Fibroblast of lung (primary cell): ENCODE results near the gene PNLIP. TPM values are rescaled to one million over a fixed set of nuclear protein-coding genes. Genes with fewer than 3 reads are reported as not detected.

Experiments
- DNase-seq, 2 donors: peaks; one replicate each; pipeline versions ENCODE4 v3.0.0 to v3.0.0-alpha.2; 2010; ENCODE audit warnings: low read depth in 2 of 2
- H2AFZ ChIP-seq: 2 replicates; pipeline ENCODE4 v1.5.1; 2012; ENCODE audit warnings: low read length, control low read depth, inconsistent platforms
- H3K27ac ChIP-seq: 2 replicates; pipeline ENCODE4 v1.5.1; 2011; ENCODE audit warnings: low read length, control low read depth; ENCODE audit not compliant: insufficient read depth
- H3K27me3 ChIP-seq: 2 replicates; pipeline ENCODE4 v1.5.1; 2011; ENCODE audit warnings: mild to moderate bottlenecking, low read length; ENCODE audit not compliant: control insufficient read depth, insufficient read depth
- H3K36me3 ChIP-seq: 2 replicates; pipeline ENCODE4 v1.5.1; 2011; ENCODE audit warnings: low read length; ENCODE audit not compliant: control insufficient read depth, insufficient read depth
- H3K4me1 ChIP-seq: 2 replicates; pipeline ENCODE4 v1.5.1; 2011; ENCODE audit warnings: low read length; ENCODE audit not compliant: control insufficient read depth, insufficient read depth; ENCODE audit errors: extremely low read depth
- H3K4me2 ChIP-seq: 2 replicates; pipeline ENCODE4 v1.5.1; 2011; ENCODE audit warnings: low read length, control low read depth; ENCODE audit not compliant: insufficient read depth; ENCODE audit errors: extremely low read depth
- H3K4me3 ChIP-seq, 4 experiments: fragments of 200-600 bp in 1 of 4; sonication (generic) in 1 of 4; replicated peaks in 1 of 4; 2 replicates each; pipeline ENCODE4 v1.5.1; 2011 to 2016; ENCODE audit warnings: low read length in 4 of 4, low read depth in 3 of 4, mild to moderate bottlenecking in 3 of 4, control low read depth in 2 of 4, inconsistent platforms in 1 of 4, mixed read lengths in 1 of 4; ENCODE audit not compliant: insufficient read depth in 1 of 4; ENCODE audit errors: control extremely low read depth in 1 of 4
- H3K79me2 ChIP-seq: 2 replicates; pipeline ENCODE4 v1.5.1; 2012; ENCODE audit warnings: mild to moderate bottlenecking, low read length, inconsistent platforms; ENCODE audit not compliant: control insufficient read depth, insufficient read depth
- H3K9ac ChIP-seq: 2 replicates; pipeline ENCODE4 v1.5.1; 2011; ENCODE audit warnings: mild to moderate bottlenecking, low read length, control low read depth; ENCODE audit not compliant: insufficient read depth
- H3K9me3 ChIP-seq: 2 replicates; pipeline ENCODE4 v1.5.1; 2012; ENCODE audit warnings: low read depth, low read length; ENCODE audit not compliant: control insufficient read depth, insufficient read depth
- H4K20me1 ChIP-seq: 2 replicates; pipeline ENCODE4 v1.5.1; 2011; ENCODE audit warnings: low read length; ENCODE audit not compliant: control insufficient read depth, insufficient read depth; ENCODE audit errors: extremely low read depth
- CTCF ChIP-seq, 2 donors: IDR thresholded peaks in 1 of 2; conservative IDR thresholded peaks in 1 of 2; 1 replicate in 1 of 2; 2 replicates in 1 of 2; pipeline ENCODE4 v1.5.1; 2011 to 2012; ENCODE audit warnings: low read length in 2 of 2, control low read depth in 1 of 2, inconsistent platforms in 1 of 2, low read depth in 1 of 2, mild to moderate bottlenecking in 1 of 2
- EZH2 ChIP-seq: IDR thresholded peaks from 2 replicates; pipeline ENCODE4 v1.5.1; 2012; ENCODE audit warnings: low read length, control low read depth, mild to moderate bottlenecking; ENCODE audit errors: missing control alignments
- polyA plus RNA-seq, 2 donors: library from polyadenylated mRNA; depleted of rRNA in 1 of 2; stranded (reverse) in 1 of 2; unstranded in 1 of 2; fragments of >200 nt; gene quantifications; 2 replicates each; pipeline ENCODE4 v1.2.1, GENCODE V29; 2011 to 2012; ENCODE audit warnings: missing spikeins in 1 of 2
- total RNA-seq: library from RNA; depleted of rRNA; stranded (reverse); fragments of >200 nt; gene quantifications from 2 replicates; pipeline ENCODE4 v1.2.1, GENCODE V29; 2014

Gene PNLIP
- total and polyA plus RNA-seq, 2 donors (not counting 1 experiment from before 2014, with no cell fraction given), result not detected

- DNase-seq, result no peak
- H3K36me3 ChIP-seq, result no peaks in the 10 kb centered on the region
- H3K4me1 ChIP-seq, result no peaks in the 10 kb centered on the region
- H3K4me3 ChIP-seq, result no peak overlapping the region
- no peak for TF ChIP-seq EZH2
- no peak for TF ChIP-seq CTCF (conservative IDR thresholded peaks at IDR 0.05 in 1 of 2, IDR thresholded peaks at IDR 0.05 in 1 of 2; ENCODE audit: low read depth in 1 of 2, low read length in 2 of 2)
- H2AFZ ChIP-seq, result no peak overlapping the region
- H3K4me2 ChIP-seq, result no peak overlapping the region
- H3K27ac ChIP-seq, result no peak overlapping the region
- no peaks in the 10 kb centered on the region for H3K79me2 ChIP-seq
- H3K9ac ChIP-seq, result no peak overlapping the region
- no peaks in the 10 kb centered on the region for H3K27me3 ChIP-seq
- no peaks in the 10 kb centered on the region for H4K20me1 ChIP-seq
- H3K9me3 ChIP-seq, result no peaks in the 10 kb centered on the region
Measured at GRCh38 chr10:116553378-116553980, 7.7 kb downstream of the PNLIP start.

DNA sequence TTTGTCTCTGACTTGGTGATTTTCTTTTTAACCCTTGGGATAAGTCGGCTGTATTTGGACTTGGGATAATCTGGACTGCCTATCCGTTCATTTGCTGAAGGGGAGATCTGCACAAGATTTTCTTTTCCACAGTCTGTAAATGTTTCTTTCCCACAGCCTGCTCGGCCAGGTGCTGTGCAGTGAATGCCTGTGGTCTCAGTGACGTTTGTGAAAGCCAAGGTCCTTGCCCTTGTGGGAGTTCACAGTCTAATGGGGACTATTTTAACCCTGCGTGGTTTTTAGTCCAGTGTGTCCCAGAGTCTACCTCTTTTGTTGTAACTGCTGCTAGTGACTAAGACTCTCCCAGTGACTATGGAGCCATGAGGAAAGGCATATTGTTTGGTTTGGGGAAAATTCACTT, 8.9 kb downstream of the PNLIP start:
- no peaks in the 10 kb centered on the region for H4K20me1 ChIP-seq
- H3K9ac ChIP-seq, result no peak overlapping the region
- TF ChIP-seq EZH2 (no peak), CTCF (conservative IDR thresholded peaks at IDR 0.05 in 1 of 2, IDR thresholded peaks at IDR 0.05 in 1 of 2; ENCODE audit: low read depth in 1 of 2, low read length in 2 of 2) (no peak)
- H3K27me3 ChIP-seq, result no peaks in the 10 kb centered on the region
- H3K9me3 ChIP-seq, result no peaks in the 10 kb centered on the region
- no peaks in the 10 kb centered on the region for H3K36me3 ChIP-seq
- no peak overlapping the region for H2AFZ ChIP-seq
- H3K27ac ChIP-seq, result no peak overlapping the region
- H3K4me1 ChIP-seq, result no peaks in the 10 kb centered on the region
- no peak for DNase-seq
- H3K4me3 ChIP-seq, result no peak overlapping the region
- H3K4me2 ChIP-seq, result no peak overlapping the region
- no peaks in the 10 kb centered on the region for H3K79me2 ChIP-seq

- TF ChIP-seq EZH2 (no peak), CTCF (conservative IDR thresholded peaks at IDR 0.05 in 1 of 2, IDR thresholded peaks at IDR 0.05 in 1 of 2; ENCODE audit: low read depth in 1 of 2, low read length in 2 of 2) (no peak)
- no peak overlapping the region for H3K4me2 ChIP-seq
- no peaks in the 10 kb centered on the region for H3K4me1 ChIP-seq
- no peak overlapping the region for H3K9ac ChIP-seq
- no peaks in the 10 kb centered on the region for H3K9me3 ChIP-seq
- H2AFZ ChIP-seq, result no peak overlapping the region
- H4K20me1 ChIP-seq, result no peaks in the 10 kb centered on the region
- no peaks in the 10 kb centered on the region for H3K36me3 ChIP-seq
- H3K27me3 ChIP-seq, result no peaks in the 10 kb centered on the region
- H3K79me2 ChIP-seq, result no peaks in the 10 kb centered on the region
- H3K27ac ChIP-seq, result no peak overlapping the region
- no peak for DNase-seq
- no peak overlapping the region for H3K4me3 ChIP-seq
Measured at GRCh38 chr10:116555880-116556279, 10.1 kb downstream of the PNLIP start.
